ENCODE data around the gene NPR2. TPM values are rescaled to one million over a fixed set of nuclear protein-coding genes. Genes with fewer than 3 reads are reported as not detected.

NPR2 gene
- total RNA-seq, 1 experiment from 2014 or later: 18.0 TPM

DNA sequence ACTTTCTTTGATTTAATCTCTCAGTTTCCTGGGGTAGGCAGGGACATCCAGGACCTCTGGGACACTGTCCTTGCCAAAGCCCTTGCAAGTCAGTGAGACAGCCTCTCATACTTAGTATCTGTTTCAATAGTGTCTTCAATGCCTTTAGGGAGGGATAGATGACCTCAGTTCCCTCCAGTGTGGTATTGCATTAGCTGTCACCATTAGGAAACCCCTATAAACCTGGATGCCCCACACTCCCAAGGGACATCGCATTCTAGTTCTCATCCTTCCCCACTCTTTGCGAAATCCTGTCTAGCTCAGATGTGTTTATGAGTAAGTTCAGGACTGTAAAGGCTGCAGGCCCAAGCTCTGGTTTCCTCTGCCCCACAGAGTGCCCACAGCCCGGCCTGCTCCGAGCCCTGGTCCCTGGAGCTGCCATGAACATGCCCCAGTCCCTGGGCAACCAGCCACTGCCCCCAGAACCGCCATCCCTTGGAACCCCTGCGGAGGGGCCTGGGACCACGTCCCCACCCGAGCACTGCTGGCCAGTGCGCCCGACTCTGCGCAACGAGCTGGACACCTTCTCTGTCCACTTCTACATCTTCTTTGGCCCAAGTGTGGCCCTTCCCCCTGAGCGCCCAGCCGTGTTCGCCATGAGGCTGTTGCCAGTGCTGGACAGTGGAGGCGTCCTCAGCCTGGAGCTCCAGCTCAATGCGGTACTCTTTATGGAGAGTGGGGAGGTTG is 50.8 kb downstream of the NPR2 start:
- H3K9me3 ChIP-seq (ENCODE audit: low read length): no peaks in the 10 kb centered on the region
- peaks cover 15% of the 10 kb centered on the region for H3K4me1 ChIP-seq (ENCODE audit: low read length)
- H4K20me1 ChIP-seq (ENCODE audit: insufficient read depth, low read depth, low read length): no peaks in the 10 kb centered on the region
- no peak overlapping the region for H3K4me3 ChIP-seq (ENCODE audit: low read length)
- no peak overlapping the region for H2AFZ ChIP-seq (ENCODE audit: low read length)
- no peak overlapping the region for H3K9ac ChIP-seq (ENCODE audit: low read length)
- no peak for DNase-seq
- H3K27ac ChIP-seq (ENCODE audit: low read length): no peak overlapping the region
- no peaks in the 10 kb centered on the region for H3K9me2 ChIP-seq (replicated peaks; ENCODE audit: insufficient read depth, low read length)
- H3K4me2 ChIP-seq (ENCODE audit: low read depth, low read length, poor library complexity, severe bottlenecking): no peak overlapping the region
- H3K79me2 ChIP-seq (ENCODE audit: low read length): no peaks in the 10 kb centered on the region
- H3K36me3 ChIP-seq (ENCODE audit: insufficient read depth, low read length): no peaks in the 10 kb centered on the region
- H3K27me3 ChIP-seq (ENCODE audit: low read length): no peaks in the 10 kb centered on the region

DNA sequence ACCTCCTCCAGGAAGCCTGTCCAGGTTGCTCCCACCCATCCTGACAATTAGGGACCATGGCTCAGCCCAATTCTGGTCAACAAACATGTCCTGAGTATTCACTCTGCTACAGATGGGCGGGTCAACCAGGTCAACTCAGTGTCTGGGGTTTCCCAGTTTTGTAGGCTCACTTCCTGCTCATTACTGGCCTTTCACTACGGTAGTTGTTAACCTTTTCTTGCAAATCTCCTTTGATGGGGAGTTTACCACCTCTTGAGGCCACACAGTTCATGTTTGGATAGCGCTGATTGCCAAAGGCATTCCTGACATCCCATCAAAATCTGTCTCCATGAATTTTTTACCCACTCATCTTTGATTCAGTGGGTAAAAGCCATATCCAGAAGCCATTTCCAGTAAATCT is 51.4 kb downstream of the NPR2 start:
- H3K9ac ChIP-seq (ENCODE audit: low read length): no peak overlapping the region
- no peaks in the 10 kb centered on the region for H3K36me3 ChIP-seq (ENCODE audit: insufficient read depth, low read length)
- DNase-seq: no peak
- no peaks in the 10 kb centered on the region for H4K20me1 ChIP-seq (ENCODE audit: insufficient read depth, low read depth, low read length)
- H2AFZ ChIP-seq (ENCODE audit: low read length): no peak overlapping the region
- no peaks in the 10 kb centered on the region for H3K27me3 ChIP-seq (ENCODE audit: low read length)
- H3K27ac ChIP-seq (ENCODE audit: low read length): no peak overlapping the region
- no peaks in the 10 kb centered on the region for H3K9me3 ChIP-seq (ENCODE audit: low read length)
- H3K4me3 ChIP-seq (ENCODE audit: low read length): no peak overlapping the region
- H3K79me2 ChIP-seq (ENCODE audit: low read length): no peaks in the 10 kb centered on the region
- H3K4me1 ChIP-seq (ENCODE audit: low read length): peaks cover 16% of the 10 kb centered on the region
- no peaks in the 10 kb centered on the region for H3K9me2 ChIP-seq (replicated peaks; ENCODE audit: insufficient read depth, low read length)
- H3K4me2 ChIP-seq (ENCODE audit: low read depth, low read length, poor library complexity, severe bottlenecking): no peak overlapping the region

DNA sequence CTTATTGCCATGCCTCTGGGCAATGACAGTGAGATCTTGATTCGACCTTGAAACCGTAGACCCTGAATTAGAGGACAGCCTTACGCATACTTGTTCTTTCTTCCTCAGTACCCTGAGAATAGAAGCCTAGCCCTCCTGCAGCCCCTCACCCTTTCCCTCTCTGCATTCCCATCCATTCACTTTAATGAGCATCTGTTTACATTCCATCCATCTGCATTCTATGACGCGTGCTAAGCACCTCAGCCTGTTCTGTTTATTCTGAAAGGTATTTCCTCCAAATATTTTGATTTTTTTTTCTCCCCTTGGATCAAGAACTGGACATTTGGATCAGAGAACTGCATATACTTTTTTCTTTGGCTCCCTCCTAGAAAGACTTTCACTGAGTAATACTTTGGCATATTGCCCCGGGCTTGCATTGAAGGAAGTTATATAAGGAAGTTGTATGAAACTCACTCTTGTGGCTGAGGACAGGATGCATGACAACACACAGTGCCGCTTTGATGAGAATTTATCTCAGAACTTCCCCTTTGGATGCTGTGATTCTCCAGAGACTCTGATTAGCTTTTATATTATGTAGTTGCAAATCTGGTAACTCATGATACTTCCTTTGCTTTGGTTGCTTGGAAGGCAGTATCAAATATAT is 53.4 kb downstream of the NPR2 start:
- no peak overlapping the region for H3K27ac ChIP-seq (ENCODE audit: low read length)
- H3K9ac ChIP-seq (ENCODE audit: low read length): no peak overlapping the region
- H3K4me3 ChIP-seq (ENCODE audit: low read length): no peak overlapping the region
- no peaks in the 10 kb centered on the region for H3K9me3 ChIP-seq (ENCODE audit: low read length)
- no peaks in the 10 kb centered on the region for H3K9me2 ChIP-seq (replicated peaks; ENCODE audit: insufficient read depth, low read length)
- peak overlapping the region; percentile 2 for H3K4me2 ChIP-seq (ENCODE audit: low read depth, low read length, poor library complexity, severe bottlenecking)
- no peaks in the 10 kb centered on the region for H4K20me1 ChIP-seq (ENCODE audit: insufficient read depth, low read depth, low read length)
- H3K79me2 ChIP-seq (ENCODE audit: low read length): no peaks in the 10 kb centered on the region
- H3K27me3 ChIP-seq (ENCODE audit: low read length): no peaks in the 10 kb centered on the region
- H3K36me3 ChIP-seq (ENCODE audit: insufficient read depth, low read length): no peaks in the 10 kb centered on the region
- H2AFZ ChIP-seq (ENCODE audit: low read length): no peak overlapping the region
- H3K4me1 ChIP-seq (ENCODE audit: low read length): peaks cover 22% of the 10 kb centered on the region
- peak; percentile 72 for DNase-seq

DNA sequence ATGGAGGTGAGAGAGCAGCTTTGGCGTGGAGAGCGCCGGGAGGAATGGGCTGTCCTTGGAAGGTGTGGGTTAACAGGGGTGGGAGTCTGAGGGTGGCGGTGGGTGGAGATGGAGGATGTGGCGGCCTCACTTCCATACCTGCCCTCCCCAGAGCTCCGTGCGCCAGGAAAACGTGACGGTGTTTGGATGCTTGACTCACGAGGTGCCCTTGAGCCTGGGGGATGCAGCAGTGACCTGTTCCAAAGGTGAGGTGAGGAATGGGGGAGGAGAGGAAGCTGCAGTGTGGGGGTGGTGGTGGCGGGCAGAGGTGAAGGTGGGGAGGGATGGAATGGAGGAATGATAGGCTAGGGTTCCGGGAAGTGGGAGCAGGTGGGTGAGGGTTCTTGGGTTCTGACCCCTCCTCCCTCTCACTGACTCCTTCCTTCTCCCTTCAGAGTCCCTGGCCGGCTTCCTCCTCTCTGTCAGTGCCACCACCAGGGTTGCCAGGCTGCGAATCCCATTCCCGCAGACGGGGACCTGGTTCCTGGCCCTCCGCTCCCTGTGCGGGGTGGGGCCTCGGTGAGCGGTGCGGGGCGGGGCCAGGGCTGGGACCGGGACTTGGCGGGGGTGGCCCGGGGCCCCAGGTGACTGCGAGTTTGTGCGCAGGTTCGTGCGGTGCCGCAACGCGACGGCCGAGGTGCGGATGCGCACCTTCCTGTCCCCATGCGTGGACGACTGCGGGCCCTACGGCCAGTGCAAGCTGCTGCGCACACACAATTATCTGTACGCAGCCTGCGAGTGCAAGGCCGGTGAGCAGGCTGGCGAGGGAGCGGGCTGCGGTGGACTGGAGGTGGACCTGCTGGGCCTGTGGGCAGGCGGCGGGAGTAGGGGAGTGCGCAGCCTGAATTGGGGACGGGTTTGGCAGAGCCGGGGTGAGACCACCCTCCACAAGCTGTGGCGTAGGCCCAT is 54.7 kb downstream of the NPR2 start:
- no peaks in the 10 kb centered on the region for H3K27me3 ChIP-seq (ENCODE audit: low read length)
- no peaks in the 10 kb centered on the region for H3K9me2 ChIP-seq (replicated peaks; ENCODE audit: insufficient read depth, low read length)
- no peak overlapping the region for H3K27ac ChIP-seq (ENCODE audit: low read length)
- no peak overlapping the region for H3K4me2 ChIP-seq (ENCODE audit: low read depth, low read length, poor library complexity, severe bottlenecking)
- no peaks in the 10 kb centered on the region for H3K9me3 ChIP-seq (ENCODE audit: low read length)
- H3K36me3 ChIP-seq (ENCODE audit: insufficient read depth, low read length): no peaks in the 10 kb centered on the region
- no peak overlapping the region for H2AFZ ChIP-seq (ENCODE audit: low read length)
- H3K4me1 ChIP-seq (ENCODE audit: low read length): peaks cover 22% of the 10 kb centered on the region
- H3K9ac ChIP-seq (ENCODE audit: low read length): no peak overlapping the region
- no peak for DNase-seq
- H3K79me2 ChIP-seq (ENCODE audit: low read length): no peaks in the 10 kb centered on the region
- no peak overlapping the region for H3K4me3 ChIP-seq (ENCODE audit: low read length)
- no peaks in the 10 kb centered on the region for H4K20me1 ChIP-seq (ENCODE audit: insufficient read depth, low read depth, low read length)

DNA sequence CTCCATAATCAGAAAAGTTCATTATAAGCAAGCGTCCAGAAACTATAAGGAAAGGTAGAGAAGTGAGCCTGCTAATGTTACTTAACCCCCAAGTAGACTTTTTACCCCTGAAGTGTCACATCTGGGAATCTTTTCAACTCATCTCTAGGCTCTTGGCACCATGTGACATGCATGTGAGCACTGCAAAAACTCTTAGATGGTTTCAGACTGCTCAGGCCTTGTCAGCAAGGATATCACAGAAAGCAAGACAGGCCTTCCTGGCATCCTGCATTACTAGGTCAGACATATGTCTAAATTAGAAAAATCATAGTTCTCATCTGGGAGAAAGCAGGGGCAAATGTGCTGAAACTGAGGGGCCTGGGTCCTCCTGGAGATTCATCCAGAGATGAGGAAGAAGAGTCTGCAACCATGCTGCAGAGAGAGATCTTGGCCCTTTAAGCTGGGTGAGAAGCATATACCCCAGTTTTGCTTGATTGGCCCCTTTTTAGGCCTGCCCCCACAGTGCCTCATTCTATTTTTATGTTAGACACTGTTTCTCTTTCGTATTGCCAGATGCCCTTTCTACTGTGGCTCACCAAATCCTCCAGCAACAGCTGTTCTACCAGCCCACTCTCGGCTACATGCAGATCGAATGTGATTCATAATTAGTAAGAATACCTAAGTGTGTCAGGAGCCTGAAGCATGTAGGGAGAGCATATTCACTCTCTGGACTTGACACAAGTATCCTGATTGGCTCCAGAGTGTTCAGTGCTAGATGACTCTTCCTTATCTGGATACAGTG is 56.6 kb downstream of the NPR2 start:
- H3K4me2 ChIP-seq (ENCODE audit: low read depth, low read length, poor library complexity, severe bottlenecking): peak overlapping the region; percentile 0
- no peak overlapping the region for H3K9ac ChIP-seq (ENCODE audit: low read length)
- no peak overlapping the region for H3K4me3 ChIP-seq (ENCODE audit: low read length)
- H3K4me1 ChIP-seq (ENCODE audit: low read length): peaks cover 22% of the 10 kb centered on the region
- no peaks in the 10 kb centered on the region for H3K27me3 ChIP-seq (ENCODE audit: low read length)
- no peak overlapping the region for H2AFZ ChIP-seq (ENCODE audit: low read length)
- H4K20me1 ChIP-seq (ENCODE audit: insufficient read depth, low read depth, low read length): no peaks in the 10 kb centered on the region
- no peaks in the 10 kb centered on the region for H3K9me2 ChIP-seq (replicated peaks; ENCODE audit: insufficient read depth, low read length)
- no peaks in the 10 kb centered on the region for H3K79me2 ChIP-seq (ENCODE audit: low read length)
- no peaks in the 10 kb centered on the region for H3K9me3 ChIP-seq (ENCODE audit: low read length)
- H3K27ac ChIP-seq (ENCODE audit: low read length): no peak overlapping the region
- peak; percentile 49 for DNase-seq
- H3K36me3 ChIP-seq (ENCODE audit: insufficient read depth, low read length): no peaks in the 10 kb centered on the region

DNA sequence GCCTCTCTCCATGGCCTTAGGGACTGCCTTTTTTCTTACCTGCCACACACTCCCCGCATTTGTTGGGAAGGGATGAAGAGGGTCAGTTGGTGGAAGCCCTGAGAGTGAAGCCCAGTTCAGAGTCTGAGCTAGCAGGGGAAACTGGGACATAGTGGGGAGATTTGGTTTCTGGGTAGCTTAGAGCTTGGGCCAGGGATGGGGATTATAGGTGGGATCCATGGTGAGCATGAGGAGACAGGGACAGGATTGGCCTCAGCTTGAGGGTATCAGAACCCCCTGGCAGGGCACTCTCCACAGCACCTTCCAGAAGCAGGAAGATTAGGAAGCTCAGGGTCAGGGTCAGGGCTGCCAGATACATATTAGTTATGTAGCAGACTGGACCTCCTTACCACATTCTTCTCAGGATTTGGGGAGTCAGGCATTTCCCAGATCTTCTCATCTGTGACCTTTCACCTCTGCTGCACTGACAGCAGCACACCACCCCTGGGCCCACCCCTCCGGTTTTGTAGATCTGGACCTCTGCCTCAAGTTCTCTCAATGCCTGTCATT is 61.0 kb downstream of the NPR2 start:
- no peaks in the 10 kb centered on the region for H4K20me1 ChIP-seq (ENCODE audit: insufficient read depth, low read depth, low read length)
- no peaks in the 10 kb centered on the region for H3K79me2 ChIP-seq (ENCODE audit: low read length)
- no peak overlapping the region for H3K27ac ChIP-seq (ENCODE audit: low read length)
- no peak overlapping the region for H3K4me2 ChIP-seq (ENCODE audit: low read depth, low read length, poor library complexity, severe bottlenecking)
- H3K27me3 ChIP-seq (ENCODE audit: low read length): no peaks in the 10 kb centered on the region
- peaks cover 7% of the 10 kb centered on the region for H3K4me1 ChIP-seq (ENCODE audit: low read length)
- H3K9ac ChIP-seq (ENCODE audit: low read length): no peak overlapping the region
- no peaks in the 10 kb centered on the region for H3K9me3 ChIP-seq (ENCODE audit: low read length)
- H2AFZ ChIP-seq (ENCODE audit: low read length): no peak overlapping the region
- DNase-seq: no peak
- no peaks in the 10 kb centered on the region for H3K9me2 ChIP-seq (replicated peaks; ENCODE audit: insufficient read depth, low read length)
- no peak overlapping the region for H3K4me3 ChIP-seq (ENCODE audit: low read length)
- H3K36me3 ChIP-seq (ENCODE audit: insufficient read depth, low read length): no peaks in the 10 kb centered on the region

DNA sequence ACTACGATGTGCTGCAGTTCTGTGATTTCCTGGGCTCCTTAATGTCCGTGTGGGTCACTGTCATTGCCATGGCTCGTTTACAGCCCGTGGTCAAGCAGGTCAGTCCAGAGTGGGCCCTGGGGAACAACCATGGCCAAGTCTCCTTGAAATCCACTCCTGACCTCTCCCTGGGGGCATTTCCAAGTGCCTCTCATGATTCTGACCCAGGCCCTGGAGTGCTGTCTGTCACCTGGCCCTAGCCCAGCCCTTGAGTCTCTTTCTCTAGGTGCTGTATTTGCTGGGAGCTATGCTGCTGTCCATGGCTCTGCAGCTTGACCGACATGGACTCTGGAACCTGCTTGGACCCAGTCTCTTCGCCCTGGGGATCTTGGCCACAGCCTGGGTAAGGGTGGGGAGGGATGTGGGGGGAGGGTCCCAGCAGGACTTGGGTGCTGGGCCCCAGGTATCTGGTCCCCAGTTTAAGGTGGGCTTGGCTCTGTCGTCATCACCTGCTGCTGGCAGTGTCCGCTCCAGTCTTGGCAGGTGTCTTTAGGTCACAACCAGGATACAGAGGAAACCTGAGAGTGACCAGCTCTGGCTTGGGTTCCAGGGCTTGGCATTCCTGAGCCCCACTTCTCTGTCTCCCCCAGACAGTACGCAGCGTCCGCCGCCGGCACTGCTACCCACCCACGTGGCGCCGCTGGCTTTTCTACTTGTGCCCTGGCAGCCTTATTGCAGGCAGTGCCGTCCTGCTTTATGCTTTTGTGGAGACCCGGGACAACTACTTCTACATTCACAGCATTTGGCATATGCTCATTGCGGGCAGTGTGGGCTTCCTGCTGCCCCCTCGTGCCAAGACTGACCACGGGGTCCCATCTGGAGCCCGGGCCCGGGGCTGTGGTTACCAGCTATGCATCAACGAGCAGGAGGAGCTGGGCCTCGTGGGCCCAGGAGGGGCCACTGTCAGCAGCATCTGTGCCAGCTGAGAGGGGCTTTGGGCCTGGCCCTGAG is 61.8 kb downstream of the NPR2 start:
- no peak overlapping the region for H3K27ac ChIP-seq (ENCODE audit: low read length)
- H2AFZ ChIP-seq (ENCODE audit: low read length): no peak overlapping the region
- no peaks in the 10 kb centered on the region for H3K9me2 ChIP-seq (replicated peaks; ENCODE audit: insufficient read depth, low read length)
- no peak overlapping the region for H3K4me2 ChIP-seq (ENCODE audit: low read depth, low read length, poor library complexity, severe bottlenecking)
- no peak for DNase-seq
- no peaks in the 10 kb centered on the region for H3K36me3 ChIP-seq (ENCODE audit: insufficient read depth, low read length)
- no peak overlapping the region for H3K9ac ChIP-seq (ENCODE audit: low read length)
- H3K27me3 ChIP-seq (ENCODE audit: low read length): no peaks in the 10 kb centered on the region
- H3K9me3 ChIP-seq (ENCODE audit: low read length): no peaks in the 10 kb centered on the region
- H3K4me3 ChIP-seq (ENCODE audit: low read length): no peak overlapping the region
- peaks cover 3% of the 10 kb centered on the region for H3K4me1 ChIP-seq (ENCODE audit: low read length)
- H3K79me2 ChIP-seq (ENCODE audit: low read length): no peaks in the 10 kb centered on the region
- no peaks in the 10 kb centered on the region for H4K20me1 ChIP-seq (ENCODE audit: insufficient read depth, low read depth, low read length)
